ENCODE results near the gene PAH. TPM values are rescaled to one million over a fixed set of nuclear protein-coding genes. Genes with fewer than 3 reads are reported as not detected.

The PAH gene
- total and polyA plus RNA-seq, 2 of the 4 experiments (the other 2 are of a cell fraction) = not detected

- H4K20me1 ChIP-seq (ENCODE audit: insufficient read depth, low read length) = no peaks in the 10 kb centered on the region
- CTCF ChIA-PET = no interaction called here
- no peaks in the 10 kb centered on the region for H3K27me3 ChIP-seq (ENCODE audit: control insufficient read depth, insufficient read depth, low read length)
- no peak overlapping the region for H4K5ac ChIP-seq (ENCODE audit: low read depth, low read length)
- no peak overlapping the region for H2AFZ ChIP-seq (replicated peaks; ENCODE audit: low read length, poor library complexity)
- no peak overlapping the region for H3K18ac ChIP-seq (ENCODE audit: low read depth, low read length)
- BruUV-seq (replicated peaks) = no TSS peak
- intact Hi-C loops (cut with micrococcal nuclease) = no loop called here
- no peak overlapping the region for H2BK20ac ChIP-seq (ENCODE audit: low read depth, low read length)
- H2AK5ac ChIP-seq (ENCODE audit: low read depth, low read length) = no peak overlapping the region
- no peaks in the 10 kb centered on the region for H3K79me1 ChIP-seq (ENCODE audit: low read depth in 1 of 2, low read length in 2 of 2)
- H3K23ac ChIP-seq (ENCODE audit: low read depth, low read length) = no peak overlapping the region
- no peak overlapping the region for H3K14ac ChIP-seq (replicated peaks; ENCODE audit: low read depth, low read length)
- H3K56ac ChIP-seq (ENCODE audit: extremely low read depth, insufficient read depth, low read length) = no peak overlapping the region
- dilution Hi-C loops (cut with HindIII; ENCODE audit: low sequenced_read_pairs, unreplicated experiment) = no loop called here
- DNase-seq = no peak
- no peak for TF ChIP-seq ELK1 (IDR thresholded peaks at IDR 0.05; ENCODE audit: borderline replicate concordance, low read depth, low read length)
- no peak for TF ChIP-seq RFX5 (IDR thresholded peaks at IDR 0.05; ENCODE audit: low read depth, low read length)
- TF ChIP-seq MAZ (IDR thresholded peaks at IDR 0.05; ENCODE audit: borderline replicate concordance, low read depth, low read length) = no peak
- TF ChIP-seq RAD21 (IDR thresholded peaks at IDR 0.05; ENCODE audit: low read length) = no peak
- TF ChIP-seq MXI1 (IDR thresholded peaks at IDR 0.05; ENCODE audit: borderline replicate concordance, low read depth, low read length) = no peak
- no peak for TF ChIP-seq RCOR1 (IDR thresholded peaks at IDR 0.05; ENCODE audit: insufficient replicate concordance, low read length)
- no peak for TF ChIP-seq CEBPB (IDR thresholded peaks at IDR 0.05; ENCODE audit: low read depth, low read length)
- no peak for TF ChIP-seq SMC3 (IDR thresholded peaks at IDR 0.05; ENCODE audit: low read depth, low read length)
- TF ChIP-seq USF2 (IDR thresholded peaks at IDR 0.05; ENCODE audit: low read depth, low read length) = no peak
- no peak for TF ChIP-seq NFE2L2 (IDR thresholded peaks at IDR 0.05; ENCODE audit: low read depth, low read length)
- TF ChIP-seq CTCF (conservative IDR thresholded peaks at IDR 0.05; ENCODE audit: low read depth, low read length) = no peak
- TF ChIP-seq POLR2A (IDR thresholded peaks at IDR 0.05; ENCODE audit: low read depth, low read length) = no peak
- no peak for TF ChIP-seq CHD1 (IDR thresholded peaks at IDR 0.05; ENCODE audit: low read depth, low read length)
- TF ChIP-seq BHLHE40 (IDR thresholded peaks at IDR 0.05; ENCODE audit: low read depth, low read length) = no peak
- no peak for TF ChIP-seq FOS (IDR thresholded peaks at IDR 0.05; ENCODE audit: low read depth, low read length)
- TF ChIP-seq MAFK (IDR thresholded peaks at IDR 0.05; ENCODE audit: low read depth, low read length) = no peak
- H3K36me3 ChIP-seq (ENCODE audit: control insufficient read depth, insufficient read depth, low read length) = no peaks in the 10 kb centered on the region
- no peak overlapping the region for H3K4ac ChIP-seq (ENCODE audit: low read depth, low read length)
- H3K9me1 ChIP-seq (ENCODE audit: insufficient read depth, low read length) = no peaks in the 10 kb centered on the region
- in situ Hi-C loops (cut with MboI; ENCODE audit: low sequenced_read_pairs) = no loop called here
- no peak for ATAC-seq (ENCODE audit: low read depth)
- H2BK15ac ChIP-seq (ENCODE audit: low read depth, low read length) = no peak overlapping the region
- H3K9me3 ChIP-seq (ENCODE audit: control insufficient read depth, insufficient read depth, low read length) = peaks cover 2% of the 10 kb centered on the region; the same call in 1 of the 2 replicates
- H3K4me3 ChIP-seq (ENCODE audit: insufficient read depth, low read depth, low read length) = no peak overlapping the region
- no peaks in the 10 kb centered on the region for H3K4me1 ChIP-seq (ENCODE audit: control insufficient read depth, insufficient read depth, low read length)
- H4K91ac ChIP-seq (ENCODE audit: insufficient read depth, low read depth, low read length) = no peak overlapping the region
- H3K9ac ChIP-seq (ENCODE audit: low read depth, low read length) = no peak overlapping the region
- H2BK120ac ChIP-seq (ENCODE audit: low read depth, low read length) = no peak overlapping the region
- H2BK5ac ChIP-seq (ENCODE audit: low read depth, low read length, poor library complexity, severe bottlenecking) = no peak overlapping the region
- H3K4me2 ChIP-seq (ENCODE audit: low read depth, low read length) = no peak overlapping the region
- POLR2A ChIA-PET (ENCODE audit: unreplicated experiment) = no interaction called here
- H4K8ac ChIP-seq (ENCODE audit: low read depth in 2 of 2, low read length in 2 of 2) = no peak overlapping the region
- no peak overlapping the region for H2AK9ac ChIP-seq (replicated peaks; ENCODE audit: low read depth, low read length, poor library complexity)
- H3K27ac ChIP-seq (ENCODE audit: insufficient read depth, low read length) = no peak overlapping the region
Measured at GRCh38 chr12:102927220-102927619, 10.2 kb upstream of the PAH start.

Data from IMR-90 (cell line).